PC-9 (cell line): ENCODE results near the gene ZFX.

Source experiments
- CTCF ChIP-seq: fragments of 200-600 bp; sonication (generic); conservative IDR thresholded peaks from 2 replicates; pipeline ENCODE4 v1.6.1; 2017; ENCODE audit warnings: mixed run types, antibody characterized with exemption, mild to moderate bottlenecking, moderate library complexity
- EZH2 ChIP-seq: fragments of 200-600 bp; sonication (generic); IDR thresholded peaks from 2 replicates; pipeline ENCODE4 v1.8.0; 2017; ENCODE audit warnings: antibody characterized with exemption, low read depth

GRCh38 chrX:24189490-24189889 lies 40.0 kb downstream of the ZFX start:
- TF ChIP-seq CTCF = no peak
- no peak for TF ChIP-seq EZH2
